ENCODE results near the gene PDE6B. TPM values are rescaled to one million over a fixed set of nuclear protein-coding genes. Genes with fewer than 3 reads are reported as not detected.
"Not testable (repeated sequence)": the region's sequence is repeated elsewhere in the genome, so short reads cannot be mapped to it uniquely, and the experiment has no call there.

Gene PDE6B
- total and polyA plus RNA-seq, 9 donors, result 10.4 to 20.2 (median 14.3) TPM

GRCh38 chr4:663438-664428 lies 38.4 kb downstream of the PDE6B start:
- H3K4me1 ChIP-seq (ENCODE audit: control insufficient read depth, insufficient read depth, low read length), result peaks cover 24% of the 10 kb centered on the region
- H3K27ac ChIP-seq (ENCODE audit: low read length), result peak overlapping the region; percentile 20
- 2% methylated on average over 74 of the region's 80 CpGs for WGBS (ENCODE audit: insufficient coverage)
- no peaks in the 10 kb centered on the region for H3K36me3 ChIP-seq (ENCODE audit: control insufficient read depth, insufficient read depth, low read length)
- H3K9me3 ChIP-seq (replicated peaks; ENCODE audit: control insufficient read depth, low read depth, low read length), result no peaks in the 10 kb centered on the region
- peaks cover 2% of the 10 kb centered on the region for H3K27me3 ChIP-seq (ENCODE audit: control insufficient read depth, insufficient read depth, low read length)
- H3K4me3 ChIP-seq (ENCODE audit: low read length), result peak overlapping the region; percentile 55
- DNase-seq, result peak; percentile 74

GRCh38 chr4:664713-665231 lies 39.4 kb downstream of the PDE6B start:
- no peak overlapping the region for H3K4me3 ChIP-seq (ENCODE audit: low read length)

GRCh38 chr4:665381-665750 lies 40.0 kb downstream of the PDE6B start:
- H3K27me3 ChIP-seq (ENCODE audit: control insufficient read depth, insufficient read depth, low read length), result peaks cover 2% of the 10 kb centered on the region
- WGBS (ENCODE audit: insufficient coverage), result 89% methylated on average over 12 of the region's 12 CpGs
- DNase-seq, result no peak

More at GRCh38 chr4:664713-665231, 39.4 kb downstream of the PDE6B start:
- peak; percentile 5 for DNase-seq
- Histone ChIP-seq H3K27ac (ENCODE audit: low read length) (no peak overlapping the region), H3K9me3 (replicated peaks; ENCODE audit: control insufficient read depth, low read depth, low read length) (no peaks in the 10 kb centered on the region), H3K36me3 (ENCODE audit: control insufficient read depth, insufficient read depth, low read length) (no peaks in the 10 kb centered on the region), H3K27me3 (ENCODE audit: control insufficient read depth, insufficient read depth, low read length) (peaks cover 2% of the 10 kb centered on the region), H3K4me1 (ENCODE audit: control insufficient read depth, insufficient read depth, low read length) (peaks cover 24% of the 10 kb centered on the region)
- WGBS (ENCODE audit: insufficient coverage), result 94% methylated on average over 21 of the region's 24 CpGs

GRCh38 chr4:665751-666435 lies 40.5 kb downstream of the PDE6B start:
- H3K27me3 ChIP-seq (ENCODE audit: control insufficient read depth, insufficient read depth, low read length), result peaks cover 2% of the 10 kb centered on the region
- peaks cover 3% of the 10 kb centered on the region for H3K36me3 ChIP-seq (ENCODE audit: control insufficient read depth, insufficient read depth, low read length)
- 54% methylated on average over 19 of the region's 22 CpGs for WGBS (ENCODE audit: insufficient coverage)
- DNase-seq, result no peak
- H3K4me3 ChIP-seq (ENCODE audit: low read length), result no peak overlapping the region
- no peaks in the 10 kb centered on the region for H3K9me3 ChIP-seq (replicated peaks; ENCODE audit: control insufficient read depth, low read depth, low read length)
- no peak overlapping the region for H3K27ac ChIP-seq (ENCODE audit: low read length)
- peaks cover 24% of the 10 kb centered on the region for H3K4me1 ChIP-seq (ENCODE audit: control insufficient read depth, insufficient read depth, low read length)

More at GRCh38 chr4:665381-665750, 40.0 kb downstream of the PDE6B start:
- Histone ChIP-seq H3K9me3 (replicated peaks; ENCODE audit: control insufficient read depth, low read depth, low read length) (no peaks in the 10 kb centered on the region), H3K4me1 (ENCODE audit: control insufficient read depth, insufficient read depth, low read length) (peaks cover 24% of the 10 kb centered on the region), H3K4me3 (ENCODE audit: low read length) (no peak overlapping the region), H3K27ac (ENCODE audit: low read length) (no peak overlapping the region), H3K36me3 (ENCODE audit: control insufficient read depth, insufficient read depth, low read length) (no peaks in the 10 kb centered on the region)

- no peaks in the 10 kb centered on the region for H3K9me3 ChIP-seq (replicated peaks; ENCODE audit: control insufficient read depth, low read depth, low read length)
- 77% methylated on average over 20 of the region's 22 CpGs for WGBS (ENCODE audit: insufficient coverage)
- peaks cover 24% of the 10 kb centered on the region for H3K4me1 ChIP-seq (ENCODE audit: control insufficient read depth, insufficient read depth, low read length)
- peaks cover 4% of the 10 kb centered on the region for H3K36me3 ChIP-seq (ENCODE audit: control insufficient read depth, insufficient read depth, low read length)
- H3K4me3 ChIP-seq (ENCODE audit: low read length), result no peak overlapping the region
- H3K27ac ChIP-seq (ENCODE audit: low read length), result no peak overlapping the region
- no peak for DNase-seq
- H3K27me3 ChIP-seq (ENCODE audit: control insufficient read depth, insufficient read depth, low read length), result peaks cover 2% of the 10 kb centered on the region
These were observed 41.0 kb downstream of the PDE6B start for GRCh38 chr4:666436-666810.

- WGBS (ENCODE audit: insufficient coverage), result 84% methylated on average over 20 of the region's 28 CpGs
- peaks cover 24% of the 10 kb centered on the region for H3K4me1 ChIP-seq (ENCODE audit: control insufficient read depth, insufficient read depth, low read length)
- DNase-seq, result no peak
These were observed 41.6 kb downstream of the PDE6B start for GRCh38 chr4:666822-667544.

GRCh38 chr4:667545-667925 lies 42.2 kb downstream of the PDE6B start:
- Histone ChIP-seq H3K36me3 (ENCODE audit: control insufficient read depth, insufficient read depth, low read length) (peaks cover 15% of the 10 kb centered on the region), H3K27me3 (ENCODE audit: control insufficient read depth, insufficient read depth, low read length) (peaks cover 2% of the 10 kb centered on the region), H3K4me3 (ENCODE audit: low read length) (no peak overlapping the region), H3K27ac (ENCODE audit: low read length) (no peak overlapping the region), H3K9me3 (replicated peaks; ENCODE audit: control insufficient read depth, low read depth, low read length) (no peaks in the 10 kb centered on the region), H3K4me1 (ENCODE audit: control insufficient read depth, insufficient read depth, low read length) (peaks cover 24% of the 10 kb centered on the region)
- DNase-seq, result no peak
- 51% methylated on average over 5 of the region's 10 CpGs for WGBS (ENCODE audit: insufficient coverage)

More at GRCh38 chr4:666822-667544, 41.6 kb downstream of the PDE6B start:
- Histone ChIP-seq H3K27ac (ENCODE audit: low read length) (no peak overlapping the region), H3K36me3 (ENCODE audit: control insufficient read depth, insufficient read depth, low read length) (peaks cover 10% of the 10 kb centered on the region), H3K9me3 (replicated peaks; ENCODE audit: control insufficient read depth, low read depth, low read length) (no peaks in the 10 kb centered on the region), H3K4me3 (ENCODE audit: low read length) (no peak overlapping the region), H3K27me3 (ENCODE audit: control insufficient read depth, insufficient read depth, low read length) (peaks cover 2% of the 10 kb centered on the region)

- H3K27ac ChIP-seq (ENCODE audit: low read length); H3K4me3 ChIP-seq (ENCODE audit: low read length); H3K9me3 ChIP-seq (replicated peaks; ENCODE audit: control insufficient read depth, low read depth, low read length); H3K27me3 ChIP-seq (ENCODE audit: control insufficient read depth, insufficient read depth, low read length); DNase-seq: not testable (repeated sequence)
- Histone ChIP-seq H3K4me1 (ENCODE audit: control insufficient read depth, insufficient read depth, low read length) (peaks cover 24% of the 10 kb centered on the region), H3K36me3 (ENCODE audit: control insufficient read depth, insufficient read depth, low read length) (peaks cover 22% of the 10 kb centered on the region)
- 91% methylated on average over 6 of the region's 6 CpGs for WGBS (ENCODE audit: insufficient coverage)
These were observed 42.8 kb downstream of the PDE6B start for GRCh38 chr4:668219-668618.

GRCh38 chr4:669806-670559 lies 44.6 kb downstream of the PDE6B start:
- Histone ChIP-seq H3K36me3 (ENCODE audit: control insufficient read depth, insufficient read depth, low read length) (peaks cover 22% of the 10 kb centered on the region), H3K4me1 (ENCODE audit: control insufficient read depth, insufficient read depth, low read length) (peaks cover 22% of the 10 kb centered on the region)
- H3K27ac ChIP-seq (ENCODE audit: low read length); DNase-seq; H3K9me3 ChIP-seq (replicated peaks; ENCODE audit: control insufficient read depth, low read depth, low read length); H3K4me3 ChIP-seq (ENCODE audit: low read length); H3K27me3 ChIP-seq (ENCODE audit: control insufficient read depth, insufficient read depth, low read length): not testable (repeated sequence)
- 90% methylated on average over 6 of the region's 11 CpGs for WGBS (ENCODE audit: insufficient coverage)

Measured in muscle of leg (tissue), 11 donors.